ENCODE data around the gene TERB1. TPM values are rescaled to one million over a fixed set of nuclear protein-coding genes. Genes with fewer than 3 reads are reported as not detected.

TERB1 gene
- total RNA-seq, 1 experiment from 2014 or later, result not detected

- RAD21 ChIA-PET (ENCODE audit: low non-redundant PET in 1 of 2, low total read pairs in 2 of 2, uncharacterized antibody in 2 of 2, unreplicated experiment in 2 of 2), result no interaction called here
- TF ChIP-seq JUND (IDR thresholded peaks at IDR 0.05) (no peak), RAD21 (IDR thresholded peaks at IDR 0.05; ENCODE audit: low read depth) (no peak), SP1 (IDR thresholded peaks at IDR 0.05; ENCODE audit: low read depth) (no peak), ELF1 (IDR thresholded peaks at IDR 0.05; ENCODE audit: borderline replicate concordance, low read depth) (no peak), MAX (IDR thresholded peaks at IDR 0.05) (no peak), ATF3 (IDR thresholded peaks at IDR 0.05) (no peak), CBX3 (IDR thresholded peaks at IDR 0.05; ENCODE audit: low read depth) (no peak), ZBTB33 (IDR thresholded peaks at IDR 0.05; ENCODE audit: extremely low read depth, insufficient replicate concordance, low read length) (no peak), POLR2A (IDR thresholded peaks at IDR 0.05; ENCODE audit: borderline replicate concordance, extremely low read depth, insufficient read depth, insufficient read length) (no peak), TCF7L2 (IDR thresholded peaks at IDR 0.05; ENCODE audit: borderline replicate concordance, extremely low read depth, insufficient read depth, insufficient read length) (no peak), SRF (IDR thresholded peaks at IDR 0.05; ENCODE audit: low read depth) (no peak), SIN3A (IDR thresholded peaks at IDR 0.05; ENCODE audit: low read depth) (no peak), ZNF274 (IDR thresholded peaks at IDR 0.05; ENCODE audit: low read depth, low read length) (no peak), YY1 (IDR thresholded peaks at IDR 0.05; ENCODE audit: extremely low read depth, insufficient replicate concordance, low read depth, low read length) (no peak), EZH2phosphoT487 (IDR thresholded peaks at IDR 0.05; ENCODE audit: borderline replicate concordance) (no peak), REST (IDR thresholded peaks at IDR 0.05; ENCODE audit: low read depth) (no peak), EZH2 (IDR thresholded peaks at IDR 0.05) (no peak), CEBPB (IDR thresholded peaks at IDR 0.05; ENCODE audit: low read depth) (no peak)
- Histone ChIP-seq H3K9ac (ENCODE audit: low read length) (no peak overlapping the region), H3K9me3 (ENCODE audit: control insufficient read depth in 1 of 2, insufficient read depth in 1 of 2, low read depth in 1 of 2, low read length in 2 of 2) (no peaks in the 10 kb centered on the region), H3K79me2 (ENCODE audit: insufficient read depth, low read length) (no peaks in the 10 kb centered on the region), H3K36me3 (ENCODE audit: control insufficient read depth in 1 of 2, insufficient read depth in 2 of 2, low read length in 2 of 2) (peaks cover 32 to 33% of the 10 kb centered on the region in 2 experiments), H3K4me3 (replicated peaks in 1 of 2; ENCODE audit: low read depth in 1 of 2, low read length in 2 of 2) (no peak overlapping the region), H2AFZ (ENCODE audit: low read depth, low read length, poor library complexity, severe bottlenecking) (no peak overlapping the region), H3K27ac (ENCODE audit: low read depth, low read length) (no peak overlapping the region), H3K4me1 (ENCODE audit: control insufficient read depth in 1 of 2, insufficient read depth in 2 of 2, low read length in 2 of 2) (no peaks in the 10 kb centered on the region), H3K4me2 (ENCODE audit: low read length) (no peak overlapping the region), H3K9me2 (ENCODE audit: insufficient read depth) (no peaks in the 10 kb centered on the region), H4K20me1 (ENCODE audit: insufficient read depth) (no peaks in the 10 kb centered on the region), H3K27me3 (ENCODE audit: insufficient read depth, low read length) (no peaks in the 10 kb centered on the region)
- BruUV-seq (replicated peaks), result no TSS peak
- no peak for ATAC-seq
- no peak for DNase-seq (ENCODE audit: low read depth, low spot score)
- POLR2A ChIA-PET, result no interaction called here
- intact Hi-C loops (cut with micrococcal nuclease), result loop anchor here (10.0 kb wide), 1 partner anchor 316 kb away; no protein-coding TSS in a partner anchor
- CTCF ChIA-PET, result no interaction called here
Measured at GRCh38 chr16:66720766-66721165, 80.6 kb downstream of the TERB1 start.
